Measurements from ENCODE around the gene TMEM185A. TPM values are rescaled to one million over a fixed set of nuclear protein-coding genes. Genes with fewer than 3 reads are reported as not detected.
A peak's percentile ranks its signal among the peaks of the same experiment; 100 is the strongest.
"Not testable (repeated sequence)": the region's sequence is repeated elsewhere in the genome, so short reads cannot be mapped to it uniquely, and the experiment has no call there.

Gene TMEM185A
- total RNA-seq, 1 donor from 2014 or later: 32.5 TPM

GRCh38 chrX:149567621-149568417 lies 63.8 kb downstream of the TMEM185A start:
- no peaks in the 10 kb centered on the region for H3K36me3 Mint-ChIP-seq (ENCODE audit: low read depth, unreplicated experiment)
- no peaks in the 10 kb centered on the region for H3K9me3 Mint-ChIP-seq (ENCODE audit: unreplicated experiment)
- H3K4me3 Mint-ChIP-seq (ENCODE audit: unreplicated experiment): no peak overlapping the region

GRCh38 chrX:149563359-149563758 lies 68.2 kb downstream of the TMEM185A start:
- no peaks in the 10 kb centered on the region for H3K9me3 ChIP-seq (ENCODE audit: insufficient read depth, low read depth, low read length)
- H3K36me3 ChIP-seq (ENCODE audit: insufficient read depth, low read length): no peaks in the 10 kb centered on the region
- H3K9me3 Mint-ChIP-seq (ENCODE audit: unreplicated experiment): no peaks in the 10 kb centered on the region
- no peak overlapping the region for H3K9ac ChIP-seq (ENCODE audit: low read length)
- FAIRE-seq (no peak), DNase-seq (ENCODE audit: low read depth) (no peak)
- H2AFZ ChIP-seq (ENCODE audit: low read depth, low read length): no peak overlapping the region
- H3K36me3 Mint-ChIP-seq (ENCODE audit: low read depth, unreplicated experiment): no peaks in the 10 kb centered on the region
- H3K27me3 Mint-ChIP-seq (ENCODE audit: low read depth, unreplicated experiment): no peaks in the 10 kb centered on the region
- no peaks in the 10 kb centered on the region for H3K79me2 ChIP-seq (ENCODE audit: insufficient read depth, low read length)
- H4K20me1 ChIP-seq (ENCODE audit: insufficient read depth, low read length): no peaks in the 10 kb centered on the region
- no peak overlapping the region for H3K27ac ChIP-seq (ENCODE audit: low read depth, low read length)
- H3K4me2 ChIP-seq (ENCODE audit: low read length): no peak overlapping the region
- TF ChIP-seq EZH2 (IDR thresholded peaks at IDR 0.05; ENCODE audit: insufficient read depth, low read length) (no peak), CTCF (IDR thresholded peaks at IDR 0.05; ENCODE audit: insufficient read depth, low read depth, low read length) (no peak)
- H3K4me1 Mint-ChIP-seq (ENCODE audit: low read depth, unreplicated experiment): no peaks in the 10 kb centered on the region
- no peaks in the 10 kb centered on the region for H3K4me1 ChIP-seq (ENCODE audit: insufficient read depth, low read length)
- peak overlapping the region; percentile 26 for H3K27ac Mint-ChIP-seq (ENCODE audit: unreplicated experiment)
- H3K4me3 Mint-ChIP-seq (ENCODE audit: unreplicated experiment): no peak overlapping the region
- no peak overlapping the region for H3K4me3 ChIP-seq (ENCODE audit: insufficient read depth, low read depth, low read length)
- H3K27me3 ChIP-seq (ENCODE audit: insufficient read depth, low read length): no peaks in the 10 kb centered on the region

More at GRCh38 chrX:149567621-149568417, 63.8 kb downstream of the TMEM185A start:
- H3K4me3 ChIP-seq (ENCODE audit: insufficient read depth, low read depth, low read length): no peak overlapping the region
- no peaks in the 10 kb centered on the region for H3K36me3 ChIP-seq (ENCODE audit: insufficient read depth, low read length)
- H2AFZ ChIP-seq (ENCODE audit: low read depth, low read length): no peak overlapping the region
- Mint-ChIP-seq H3K27me3 (ENCODE audit: low read depth, unreplicated experiment) (no peaks in the 10 kb centered on the region), H3K27ac (ENCODE audit: unreplicated experiment) (no peak overlapping the region), H3K4me1 (ENCODE audit: low read depth, unreplicated experiment) (peaks cover 7% of the 10 kb centered on the region)
- no peaks in the 10 kb centered on the region for H3K4me1 ChIP-seq (ENCODE audit: insufficient read depth, low read length)
- H3K4me2 ChIP-seq (ENCODE audit: low read length): no peak overlapping the region
- no peaks in the 10 kb centered on the region for H3K9me3 ChIP-seq (ENCODE audit: insufficient read depth, low read depth, low read length)
- no peak for DNase-seq (ENCODE audit: low read depth)
- no peaks in the 10 kb centered on the region for H3K27me3 ChIP-seq (ENCODE audit: insufficient read depth, low read length)
- no peak overlapping the region for H3K9ac ChIP-seq (ENCODE audit: low read length)
- no peak for FAIRE-seq
- no peak for TF ChIP-seq CTCF (IDR thresholded peaks at IDR 0.05; ENCODE audit: insufficient read depth, low read depth, low read length)
- no peak for TF ChIP-seq EZH2 (IDR thresholded peaks at IDR 0.05; ENCODE audit: insufficient read depth, low read length)
- no peak overlapping the region for H3K27ac ChIP-seq (ENCODE audit: low read depth, low read length)
- no peaks in the 10 kb centered on the region for H4K20me1 ChIP-seq (ENCODE audit: insufficient read depth, low read length)
- no peaks in the 10 kb centered on the region for H3K79me2 ChIP-seq (ENCODE audit: insufficient read depth, low read length)

GRCh38 chrX:149555251-149555650 lies 76.3 kb downstream of the TMEM185A start:
- not testable (repeated sequence) for H3K79me2 ChIP-seq (ENCODE audit: insufficient read depth, low read length); H3K4me2 ChIP-seq (ENCODE audit: low read length); H3K27ac Mint-ChIP-seq (ENCODE audit: unreplicated experiment); H4K20me1 ChIP-seq (ENCODE audit: insufficient read depth, low read length); H3K9me3 ChIP-seq (ENCODE audit: insufficient read depth, low read depth, low read length); H3K4me3 ChIP-seq (ENCODE audit: insufficient read depth, low read depth, low read length); H3K4me1 ChIP-seq (ENCODE audit: insufficient read depth, low read length); H3K4me3 Mint-ChIP-seq (ENCODE audit: unreplicated experiment); DNase-seq (ENCODE audit: low read depth); H2AFZ ChIP-seq (ENCODE audit: low read depth, low read length); H3K27me3 ChIP-seq (ENCODE audit: insufficient read depth, low read length); H3K9me3 Mint-ChIP-seq (ENCODE audit: unreplicated experiment); H3K36me3 Mint-ChIP-seq (ENCODE audit: low read depth, unreplicated experiment); H3K36me3 ChIP-seq (ENCODE audit: insufficient read depth, low read length); H3K27me3 Mint-ChIP-seq (ENCODE audit: low read depth, unreplicated experiment); H3K27ac ChIP-seq (ENCODE audit: low read depth, low read length); H3K4me1 Mint-ChIP-seq (ENCODE audit: low read depth, unreplicated experiment); H3K9ac ChIP-seq (ENCODE audit: low read length)
- FAIRE-seq: peak; percentile 45

- H3K9me3 Mint-ChIP-seq (ENCODE audit: unreplicated experiment); H3K36me3 Mint-ChIP-seq (ENCODE audit: low read depth, unreplicated experiment); H3K4me1 Mint-ChIP-seq (ENCODE audit: low read depth, unreplicated experiment); DNase-seq (ENCODE audit: low read depth); H4K20me1 ChIP-seq (ENCODE audit: insufficient read depth, low read length); H3K9me3 ChIP-seq (ENCODE audit: insufficient read depth, low read depth, low read length); H3K27me3 ChIP-seq (ENCODE audit: insufficient read depth, low read length); H3K27me3 Mint-ChIP-seq (ENCODE audit: low read depth, unreplicated experiment); FAIRE-seq; H3K27ac Mint-ChIP-seq (ENCODE audit: unreplicated experiment); H2AFZ ChIP-seq (ENCODE audit: low read depth, low read length); H3K4me3 ChIP-seq (ENCODE audit: insufficient read depth, low read depth, low read length); H3K27ac ChIP-seq (ENCODE audit: low read depth, low read length); H3K4me3 Mint-ChIP-seq (ENCODE audit: unreplicated experiment); H3K36me3 ChIP-seq (ENCODE audit: insufficient read depth, low read length); H3K4me2 ChIP-seq (ENCODE audit: low read length); H3K9ac ChIP-seq (ENCODE audit: low read length); H3K4me1 ChIP-seq (ENCODE audit: insufficient read depth, low read length); H3K79me2 ChIP-seq (ENCODE audit: insufficient read depth, low read length): not testable (repeated sequence)
These were observed 79.7 kb downstream of the TMEM185A start for GRCh38 chrX:149551939-149552248.
